Small intestine (tissue), 7 donors: Measurements from ENCODE around the gene RTN4RL2. TPM values are rescaled to one million over a fixed set of nuclear protein-coding genes. Genes with fewer than 3 reads are reported as not detected.

Experiments used
- DNase-seq, 2 donors: peaks; one replicate each; pipeline versions ENCODE4 v3.0.0 to v3.0.0-alpha.2; 2013
- FAIRE-seq: peaks from 2 replicates; lab custom pipeline; 2012; peaks lifted over from hg19 to GRCh38; lab: Jason Lieb, UNC
- H3K27ac ChIP-seq, 3 donors: one replicate each; pipeline ENCODE4 v1.5.1; 2013; ENCODE audit warnings: low read length in 2 of 3, mild to moderate bottlenecking in 2 of 3, control low read depth in 1 of 3, inconsistent platforms in 1 of 3, low read depth in 1 of 3, moderate library complexity in 1 of 3
- H3K27me3 ChIP-seq, 3 donors: one replicate each; pipeline ENCODE4 v1.6.1; 2013; ENCODE audit warnings: low read length in 3 of 3, inconsistent platforms in 1 of 3; ENCODE audit not compliant: control insufficient read depth in 3 of 3, insufficient read depth in 3 of 3
- H3K36me3 ChIP-seq, 3 donors: one replicate each; pipeline ENCODE4 v1.6.1; 2013; ENCODE audit warnings: low read length in 3 of 3, inconsistent platforms in 1 of 3, low read depth in 1 of 3, mild to moderate bottlenecking in 1 of 3, moderate library complexity in 1 of 3; ENCODE audit not compliant: control insufficient read depth in 3 of 3, insufficient read depth in 2 of 3
- H3K4me1 ChIP-seq, 3 donors: one replicate each; pipeline ENCODE4 v1.6.1; 2013; ENCODE audit warnings: low read length in 2 of 3, inconsistent platforms in 1 of 3, low read depth in 1 of 3, mild to moderate bottlenecking in 1 of 3, moderate library complexity in 1 of 3; ENCODE audit not compliant: control insufficient read depth in 3 of 3, insufficient read depth in 2 of 3
- H3K4me3 ChIP-seq, 3 donors: one replicate each; pipeline ENCODE4 v1.5.1; 2013; ENCODE audit warnings: low read length in 3 of 3, control low read depth in 1 of 3, inconsistent platforms in 1 of 3, low read depth in 1 of 3, mild to moderate bottlenecking in 1 of 3, moderate library complexity in 1 of 3
- H3K9me3 ChIP-seq, 2 donors: one replicate each; pipeline ENCODE4 v1.6.1; 2013; ENCODE audit warnings: low read depth in 1 of 2, low read length in 1 of 2; ENCODE audit not compliant: control insufficient read depth in 2 of 2, insufficient read depth in 1 of 2
- WGBS, 3 donors: extraction: QIAGEN DNeasy Blood & Tissue Kit; methylation state at CpG; one replicate each; pipeline ENCODE4 v1.1.7; 2013; 5-methylcytosine and 5-hydroxymethylcytosine counted together
- polyA plus RNA-seq, 4 donors: library from polyadenylated mRNA; stranded (reverse) in 3 of 4; unstranded in 1 of 4; fragments of 200-250 nt in 3 of 4; fragments of 120-200 nt in 1 of 4; gene quantifications; one replicate each; pipeline versions ENCODE4 v1.2.1 to v1.2.3, GENCODE V29; 2013
- donor health status: healthy with polysubstance abuse.
- donor health status: control.
- donor health status: control.
- donor health status: Bipolar disorder and iron deficiency.
- donor health status: healthy.

Gene RTN4RL2
- polyA plus RNA-seq, 4 donors = 0.70 to 0.87 TPM; not detected in 2

GRCh38 chr11:57523419-57523818 is 63.1 kb downstream of the RTN4RL2 start:
- Histone ChIP-seq H3K9me3 (no peaks in the 10 kb centered on the region), H3K4me1 (no peaks in the 10 kb centered on the region), H3K36me3 (peaks cover 0 to 4% (median 0%) of the 10 kb centered on the region in 3 donors), H3K27me3 (no peaks in the 10 kb centered on the region), H3K4me3 (no peak overlapping the region), H3K27ac (no peak overlapping the region)
- no peak for DNase-seq
- no peak for FAIRE-seq
- WGBS, 3 donors = 88 to 94% (median 94%) methylated on average over 4 of the region's 4 CpGs

Other genes with a start within 250 kb of the RTN4RL2 start
- 10 to 100 TPM in 1 of 4 donors, 1 to 10 TPM in 1, under 1 TPM in 1, not detected in 1; 0.27 to 25.4 (median 3.4) TPM for gene APLNR, start 223.3 kb upstream of the RTN4RL2 start, polyA plus RNA-seq
- 100 to 1,000 TPM in 1 of 4 donors, 10 to 100 TPM in 3; 72.1 to 178 (median 98.6) TPM for gene TNKS1BP1, start 135.6 kb upstream of the RTN4RL2 start, polyA plus RNA-seq
- 10 to 100 TPM; 32.4 to 95.4 (median 63.7) TPM for gene SSRP1, start 124.6 kb upstream of the RTN4RL2 start, polyA plus RNA-seq
- under 1 TPM in 2 of 4 donors, not detected in 2; 0.46 to 0.68 TPM for gene P2RX3, start 122.2 kb upstream of the RTN4RL2 start, polyA plus RNA-seq
- gene PRG3, start 79.4 kb upstream of the RTN4RL2 start, polyA plus RNA-seq = under 1 TPM in 1 of 4 donors, not detected in 3; 0.22 TPM
- gene PRG2, start 69.9 kb upstream of the RTN4RL2 start, polyA plus RNA-seq = under 1 TPM in 2 of 4 donors, not detected in 2; 0.15 to 0.31 TPM
- gene SLC43A3, start 33.4 kb upstream of the RTN4RL2 start, polyA plus RNA-seq = 10 to 100 TPM in 2 of 4 donors, 1 to 10 TPM in 2; 2.4 to 13.8 (median 8.3) TPM
- gene SLC43A1, start 55.2 kb downstream of the RTN4RL2 start, polyA plus RNA-seq = 10 to 100 TPM in 2 of 4 donors, 1 to 10 TPM in 1, under 1 TPM in 1; 0.67 to 25.0 (median 7.9) TPM
- 10 to 100 TPM; 26.0 to 84.8 (median 60.7) TPM for gene TIMM10, start 70.2 kb downstream of the RTN4RL2 start, polyA plus RNA-seq
- under 1 TPM in 1 of 4 donors, not detected in 3; 0.58 TPM for gene SMTNL1, start 77.1 kb downstream of the RTN4RL2 start, polyA plus RNA-seq
- 10 to 100 TPM; 51.7 to 72.3 (median 58.7) TPM for gene UBE2L6, start 107.1 kb downstream of the RTN4RL2 start, polyA plus RNA-seq
- 100 to 1,000 TPM in 1 of 4 donors, 10 to 100 TPM in 2, 1 to 10 TPM in 1; 5.4 to 201 (median 20.3) TPM for gene SERPING1, start 137.2 kb downstream of the RTN4RL2 start, polyA plus RNA-seq
- gene YPEL4, start 189.4 kb downstream of the RTN4RL2 start, polyA plus RNA-seq = 1 to 10 TPM in 2 of 4 donors, under 1 TPM in 1, not detected in 1; 0.86 to 2.2 (median 1.4) TPM
- 10 to 100 TPM; 10.3 to 14.7 (median 13.0) TPM for gene CLP1, start 197.2 kb downstream of the RTN4RL2 start, polyA plus RNA-seq
- gene ZDHHC5, start 207.6 kb downstream of the RTN4RL2 start, polyA plus RNA-seq = 10 to 100 TPM; 19.5 to 46.7 (median 30.6) TPM